22Rv1 (cell line): ENCODE data around the gene D2HGDH.

Experiments used
- H3K27ac ChIP-seq: fragments of 450-650 bp; 2 replicates; pipeline ENCODE4 v1.5.1; 2017
- ZFX ChIP-seq: fragments of 450-650 bp; IDR thresholded peaks from 2 replicates; pipeline ENCODE4 v1.6.1; 2017; ENCODE audit warnings: antibody characterized with exemption, borderline replicate concordance
- TF ChIP-seq, protein P1 (sequence below): fragments of 450-650 bp; IDR thresholded peaks from 2 replicates; pipeline ENCODE4 v1.5.1; 2017; ENCODE audit warnings: mild to moderate bottlenecking

Gene D2HGDH

DNA sequence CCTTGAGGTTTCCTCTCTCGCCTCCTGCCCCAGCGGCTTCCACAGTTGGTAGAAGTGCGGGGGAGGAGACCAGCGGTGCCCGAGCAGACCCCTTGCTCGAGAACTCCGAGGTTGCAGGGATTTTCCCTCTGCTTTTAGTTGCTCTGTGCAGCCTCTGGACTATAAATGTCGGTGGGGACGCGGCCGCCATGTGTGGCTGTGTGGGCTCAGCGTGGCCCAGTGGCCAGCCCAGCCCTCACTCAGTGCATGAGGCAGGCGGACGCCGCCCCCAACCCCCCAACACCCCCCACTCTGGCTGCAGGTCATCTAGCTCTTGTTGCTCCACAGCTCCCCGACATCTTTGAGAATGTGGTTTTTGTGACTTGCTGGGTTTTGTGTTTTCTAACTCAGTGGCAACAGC, 15.3 kb upstream of the D2HGDH start:
- TF ChIP-seq, protein P1, sequence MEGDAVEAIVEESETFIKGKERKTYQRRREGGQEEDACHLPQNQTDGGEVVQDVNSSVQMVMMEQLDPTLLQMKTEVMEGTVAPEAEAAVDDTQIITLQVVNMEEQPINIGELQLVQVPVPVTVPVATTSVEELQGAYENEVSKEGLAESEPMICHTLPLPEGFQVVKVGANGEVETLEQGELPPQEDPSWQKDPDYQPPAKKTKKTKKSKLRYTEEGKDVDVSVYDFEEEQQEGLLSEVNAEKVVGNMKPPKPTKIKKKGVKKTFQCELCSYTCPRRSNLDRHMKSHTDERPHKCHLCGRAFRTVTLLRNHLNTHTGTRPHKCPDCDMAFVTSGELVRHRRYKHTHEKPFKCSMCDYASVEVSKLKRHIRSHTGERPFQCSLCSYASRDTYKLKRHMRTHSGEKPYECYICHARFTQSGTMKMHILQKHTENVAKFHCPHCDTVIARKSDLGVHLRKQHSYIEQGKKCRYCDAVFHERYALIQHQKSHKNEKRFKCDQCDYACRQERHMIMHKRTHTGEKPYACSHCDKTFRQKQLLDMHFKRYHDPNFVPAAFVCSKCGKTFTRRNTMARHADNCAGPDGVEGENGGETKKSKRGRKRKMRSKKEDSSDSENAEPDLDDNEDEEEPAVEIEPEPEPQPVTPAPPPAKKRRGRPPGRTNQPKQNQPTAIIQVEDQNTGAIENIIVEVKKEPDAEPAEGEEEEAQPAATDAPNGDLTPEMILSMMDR, result no peak
- no peak for TF ChIP-seq ZFX
- no peak overlapping the region for H3K27ac ChIP-seq

DNA sequence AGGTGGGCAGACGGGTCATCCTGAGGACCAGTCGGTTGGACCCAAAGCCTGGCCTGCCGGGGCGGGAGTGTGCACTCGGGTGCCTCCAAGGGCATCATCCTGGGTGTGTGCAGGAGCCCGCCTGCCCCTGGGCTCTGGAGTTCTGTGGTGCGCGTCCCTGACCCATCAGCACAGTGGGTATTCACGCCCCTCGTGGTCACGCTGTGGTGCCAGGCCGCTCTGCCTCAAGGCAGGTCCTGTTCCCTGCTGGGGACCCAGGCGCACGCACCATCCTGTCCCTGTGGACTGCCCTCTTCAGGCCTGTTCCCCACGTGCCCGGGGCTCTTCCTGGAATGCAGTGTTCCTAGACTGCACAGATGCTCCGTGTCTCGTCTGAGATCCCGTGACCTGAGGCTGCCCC, 14.3 kb upstream of the D2HGDH start:
- H3K27ac ChIP-seq, result no peak overlapping the region

DNA sequence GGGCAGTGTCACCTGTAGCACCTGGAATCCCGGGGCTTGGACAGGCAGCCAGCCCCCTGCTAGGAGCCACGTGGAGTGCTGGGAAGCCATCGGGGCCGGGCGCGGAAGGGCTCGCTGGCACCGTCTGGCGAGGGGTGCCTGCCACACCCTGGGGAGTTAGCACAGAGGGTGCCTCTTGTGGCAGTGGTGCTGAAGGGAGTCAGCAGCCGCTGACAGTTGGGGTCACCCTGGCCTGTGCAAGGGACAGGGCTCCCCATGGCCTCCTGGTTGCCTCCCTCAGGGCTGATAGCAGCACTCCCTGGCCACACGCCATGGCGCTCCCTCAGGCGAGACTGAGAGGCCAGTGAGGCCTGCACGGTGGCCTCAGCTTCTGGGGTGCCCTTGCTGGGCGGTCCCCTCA, 13.9 kb upstream of the D2HGDH start:
- H3K27ac ChIP-seq, result no peak overlapping the region
- TF ChIP-seq, protein P1, result no peak
- TF ChIP-seq ZFX, result no peak

More for the DNA sequence above, 14.3 kb upstream of the D2HGDH start:
- TF ChIP-seq ZFX, result no peak
- TF ChIP-seq, protein P1, result no peak

DNA sequence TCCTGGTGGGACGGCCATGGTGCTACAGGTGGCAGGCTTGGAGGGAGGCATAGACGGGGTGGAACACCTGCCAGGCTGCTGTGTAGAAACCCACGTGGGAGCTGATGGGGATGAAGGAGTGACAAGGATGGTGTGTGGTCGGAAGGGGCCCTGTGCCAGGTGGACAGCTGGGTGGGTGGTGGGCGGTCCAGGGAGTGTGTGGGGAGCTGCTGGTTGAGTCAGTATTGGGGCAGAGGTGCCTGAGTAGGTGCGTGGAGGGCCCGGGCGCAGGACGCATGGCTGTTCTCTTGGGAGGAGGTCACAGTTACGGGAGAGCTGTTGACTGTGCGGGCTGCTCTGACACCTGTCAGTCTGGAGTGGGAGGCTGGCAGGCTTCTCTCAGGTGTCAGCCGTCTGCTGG, 12.6 kb upstream of the D2HGDH start:
- no peak for TF ChIP-seq ZFX
- TF ChIP-seq, protein P1, result no peak
- H3K27ac ChIP-seq, result no peak overlapping the region

DNA sequence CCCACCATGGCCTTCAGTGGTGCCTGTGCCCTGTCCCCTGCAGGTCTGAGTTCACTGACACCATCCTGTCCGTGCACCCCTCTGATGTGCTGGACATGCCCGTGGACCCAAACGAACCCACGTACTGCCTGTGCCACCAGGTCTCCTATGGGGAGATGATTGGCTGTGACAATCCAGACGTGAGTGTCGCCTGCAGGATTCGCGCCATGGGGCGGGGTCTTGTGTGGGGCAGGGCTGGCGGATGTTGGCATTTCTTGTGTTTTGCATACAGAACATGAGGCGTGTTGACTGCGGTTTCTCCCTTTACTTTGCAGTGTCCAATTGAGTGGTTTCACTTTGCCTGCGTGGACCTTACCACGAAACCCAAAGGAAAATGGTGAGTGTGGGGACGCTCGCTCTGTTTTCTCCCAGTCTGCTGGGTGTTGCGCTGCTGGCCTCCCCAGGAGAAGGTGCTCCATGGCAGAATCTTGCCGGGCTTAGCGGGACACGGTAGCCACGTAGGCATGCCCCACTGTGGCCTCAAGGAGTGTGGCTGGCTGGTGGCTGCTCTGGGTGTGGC, 11.5 kb upstream of the D2HGDH start:
- TF ChIP-seq, protein P1, result no peak
- no peak for TF ChIP-seq ZFX
- no peak overlapping the region for H3K27ac ChIP-seq

DNA sequence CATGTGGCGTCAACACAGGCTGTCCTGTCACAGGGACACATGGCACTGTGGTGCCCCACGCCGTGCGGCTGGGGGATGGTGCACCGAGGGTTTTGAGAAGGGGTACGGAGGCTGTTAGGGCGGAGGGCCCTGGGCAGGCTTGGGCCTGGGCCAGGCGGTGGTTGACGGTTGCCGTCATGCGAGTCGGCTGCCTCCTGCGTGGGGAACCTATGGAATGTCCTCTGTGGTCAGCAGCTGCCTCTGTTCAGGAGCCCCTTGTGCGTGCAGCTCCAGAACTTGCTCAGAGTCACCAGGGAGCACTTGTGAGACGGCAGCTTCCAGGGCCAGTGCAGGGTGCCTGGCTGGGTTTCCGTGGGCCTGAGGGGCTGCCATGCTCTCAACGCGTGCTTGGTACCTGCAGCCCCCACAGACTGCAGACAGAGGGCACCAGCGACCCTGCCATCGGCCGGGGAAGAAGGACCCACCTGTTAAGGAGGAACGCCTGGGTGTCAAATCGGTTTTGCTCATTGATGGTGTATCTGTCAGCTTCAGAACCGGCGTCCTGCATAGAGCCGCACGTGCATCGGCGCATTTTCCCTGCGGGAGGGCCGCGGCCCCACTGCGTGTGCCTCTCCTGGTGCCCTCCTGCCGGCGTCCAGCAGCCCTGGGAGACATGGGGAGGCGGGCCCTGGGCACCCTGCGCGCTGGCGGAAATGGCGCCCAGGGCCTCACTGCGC, 10.0 kb upstream of the D2HGDH start:
- TF ChIP-seq, protein P1, result peak; percentile 1; the same call in 1 of the 2 replicates
- TF ChIP-seq ZFX, result no peak
- no peak overlapping the region for H3K27ac ChIP-seq
